Bronchial epithelial cell (primary cell): ENCODE measurements around the gene ALX4. TPM values are rescaled to one million over a fixed set of nuclear protein-coding genes. Genes with fewer than 3 reads are reported as not detected.
A peak's percentile ranks its signal among the peaks of the same experiment; 100 is the strongest.

Experiments used
- DNase-seq: peaks from one replicate; pipeline ENCODE4 v3.0.0-alpha.2; 2010; ENCODE audit warnings: low read depth
- FAIRE-seq: peaks from 2 replicates; lab custom pipeline; 2011; peaks lifted over from hg19 to GRCh38; lab: Jason Lieb, UNC
- H3K27me3 ChIP-seq: 2 replicates; pipeline ENCODE4 v1.5.1; 2011; ENCODE audit warnings: low read length; ENCODE audit not compliant: control insufficient read depth, insufficient read depth
- H3K36me3 ChIP-seq: 2 replicates; pipeline ENCODE4 v1.5.1; 2011; ENCODE audit warnings: low read length; ENCODE audit not compliant: control insufficient read depth, insufficient read depth
- H3K4me3 ChIP-seq: 2 replicates; pipeline ENCODE4 v1.5.1; 2011; ENCODE audit warnings: mild to moderate bottlenecking, low read depth, low read length, control low read depth
- CTCF ChIP-seq: IDR thresholded peaks from 2 replicates; pipeline ENCODE4 v1.5.1; 2011; ENCODE audit warnings: mild to moderate bottlenecking, moderate library complexity, low read length, control low read depth, inconsistent platforms; ENCODE audit not compliant: insufficient read depth, severe bottlenecking
- total RNA-seq: library from RNA; depleted of rRNA; stranded (reverse); fragments of >200 nt; gene quantifications from 2 replicates; pipeline ENCODE4 v1.2.1, GENCODE V29; 2014

The ALX4 gene
- total RNA-seq, 1 donor from 2014 or later, result under 0.01 TPM

- DNase-seq (no peak), FAIRE-seq (no peak)
- no peaks in the 10 kb centered on the region for H3K36me3 ChIP-seq
- H3K4me3 ChIP-seq, result no peak overlapping the region
- no peak for TF ChIP-seq CTCF
- H3K27me3 ChIP-seq, result no peaks in the 10 kb centered on the region
These were observed 23.0 kb downstream of the ALX4 start for GRCh38 chr11:44286911-44287310.

- Histone ChIP-seq H3K36me3 (no peaks in the 10 kb centered on the region), H3K27me3 (no peaks in the 10 kb centered on the region), H3K4me3 (no peak overlapping the region)
- FAIRE-seq (no peak), DNase-seq (peak; percentile 49)
- peak; percentile 98 for TF ChIP-seq CTCF
These were observed 23.6 kb downstream of the ALX4 start for GRCh38 chr11:44286268-44286880.

- DNase-seq (no peak), FAIRE-seq (no peak)
- Histone ChIP-seq H3K36me3 (no peaks in the 10 kb centered on the region), H3K27me3 (no peaks in the 10 kb centered on the region), H3K4me3 (no peak overlapping the region)
- no peak for TF ChIP-seq CTCF
These were observed 24.2 kb downstream of the ALX4 start for GRCh38 chr11:44285756-44286155.

- H3K36me3 ChIP-seq, result no peaks in the 10 kb centered on the region
- peaks cover 1% of the 10 kb centered on the region for H3K27me3 ChIP-seq
- TF ChIP-seq CTCF, result no peak
- DNase-seq (no peak), FAIRE-seq (no peak)
- H3K4me3 ChIP-seq, result no peak overlapping the region
These were observed 27.3 kb downstream of the ALX4 start for GRCh38 chr11:44282620-44283019.

- FAIRE-seq, result no peak
- no peak for DNase-seq
- Histone ChIP-seq H3K27me3 (peaks cover 1% of the 10 kb centered on the region), H3K4me3 (no peak overlapping the region), H3K36me3 (no peaks in the 10 kb centered on the region)
- TF ChIP-seq CTCF, result no peak
These were observed 28.8 kb downstream of the ALX4 start for GRCh38 chr11:44281151-44281550.

- peaks cover 1% of the 10 kb centered on the region for H3K27me3 ChIP-seq
- no peak for TF ChIP-seq CTCF
These were observed 29.7 kb downstream of the ALX4 start for GRCh38 chr11:44280257-44280656.

More at GRCh38 chr11:44280257-44280656, 29.7 kb downstream of the ALX4 start:
- H3K4me3 ChIP-seq, result no peak overlapping the region
- FAIRE-seq, result no peak
- no peak for DNase-seq
- H3K36me3 ChIP-seq, result no peaks in the 10 kb centered on the region
